H1 (cell line): ENCODE measurements around the gene TRMT61B. TPM values are rescaled to one million over a fixed set of nuclear protein-coding genes. Genes with fewer than 3 reads are reported as not detected.

Experiments
- BACH1 ChIP-seq: IDR thresholded peaks from 2 replicates; pipeline ENCODE4 v1.6.1; 2012; ENCODE audit warnings: low read length, improper control_type of control experiment
- BCL11A ChIP-seq, 2 experiments: IDR thresholded peaks; one replicate each; pipeline ENCODE4 v1.6.1; 2011; ENCODE audit warnings: low read depth in 2 of 2, low read length in 2 of 2, mild to moderate bottlenecking in 2 of 2
- CBX5 ChIP-seq: fragments of 300-800, 300-1000 bp; sonication (generic); IDR thresholded peaks from 2 replicates; pipeline ENCODE4 v1.7.1; 2016; ENCODE audit warnings: antibody characterized with exemption, low read length, low read depth
- CHD2 ChIP-seq: IDR thresholded peaks from 2 replicates; pipeline ENCODE4 v1.6.1; 2012; ENCODE audit warnings: low read length, improper control_type of control experiment
- CREB1 ChIP-seq: IDR thresholded peaks from 2 replicates; pipeline ENCODE4 v1.6.1; 2012; ENCODE audit warnings: inconsistent platforms
- CTBP2 ChIP-seq: IDR thresholded peaks from 2 replicates; pipeline ENCODE4 v1.7.0; 2011; ENCODE audit warnings: borderline replicate concordance, mild to moderate bottlenecking, moderate library complexity, mixed read lengths, low read length; ENCODE audit not compliant: insufficient read depth, insufficient read length
- EGR1 ChIP-seq: IDR thresholded peaks from 2 replicates; pipeline ENCODE4 v1.6.1; 2011; ENCODE audit warnings: low read depth, low read length, borderline replicate concordance
- GTF2F1 ChIP-seq: IDR thresholded peaks from 2 replicates; pipeline ENCODE4 v1.6.1; 2012; ENCODE audit warnings: low read depth, low read length, improper control_type of control experiment, borderline replicate concordance
- HDAC6 ChIP-seq: IDR thresholded peaks from one replicate; pipeline ENCODE4 v1.7.1; 2012; ENCODE audit warnings: low read depth, mild to moderate bottlenecking, inconsistent platforms, low read length, moderate library complexity
- JUND ChIP-seq: IDR thresholded peaks from 2 replicates; pipeline ENCODE4 v1.6.1; 2011; ENCODE audit warnings: mild to moderate bottlenecking, improper control_type of control experiment, low read length
- KDM5A ChIP-seq: fragments of 200-600 bp; IDR thresholded peaks from 2 replicates; pipeline ENCODE4 v1.7.1; 2012; ENCODE audit warnings: mild to moderate bottlenecking, low read length, inconsistent platforms, mixed read lengths
- MAX ChIP-seq: IDR thresholded peaks from 2 replicates; pipeline ENCODE4 v1.6.1; 2012; ENCODE audit warnings: inconsistent platforms
- NANOG ChIP-seq: IDR thresholded peaks from 2 replicates; pipeline ENCODE4 v1.6.1; 2011; ENCODE audit warnings: low read length, low read depth, mild to moderate bottlenecking, inconsistent platforms; ENCODE audit not compliant: insufficient read depth, poor library complexity, severe bottlenecking
- NRF1 ChIP-seq: IDR thresholded peaks from 2 replicates; pipeline ENCODE4 v1.6.1; 2011; ENCODE audit warnings: mild to moderate bottlenecking, low read depth, low read length, improper control_type of control experiment
- RBBP5 ChIP-seq: IDR thresholded peaks from 2 replicates; pipeline ENCODE4 v1.7.1; 2012; ENCODE audit warnings: low read depth, mild to moderate bottlenecking, inconsistent platforms, low read length, moderate library complexity, borderline replicate concordance
- RFX5 ChIP-seq: IDR thresholded peaks from 2 replicates; pipeline ENCODE4 v1.6.1; 2011; ENCODE audit warnings: low read depth, low read length, improper control_type of control experiment, borderline replicate concordance
- RNF2 ChIP-seq: fragments of 200-900, 300-1000 bp; sonication (generic); IDR thresholded peaks from 2 replicates; pipeline ENCODE4 v1.7.1; 2016; ENCODE audit warnings: borderline replicate concordance, low read depth, mild to moderate bottlenecking, antibody characterized with exemption, low read length; ENCODE audit not compliant: poor library complexity, severe bottlenecking; ENCODE audit errors: missing control alignments
- SIRT6 ChIP-seq: IDR thresholded peaks from one replicate; pipeline ENCODE4 v1.7.1; 2012; ENCODE audit warnings: low read length, inconsistent platforms
- SIX5 ChIP-seq: IDR thresholded peaks from 2 replicates; pipeline ENCODE4 v1.6.1; 2011; ENCODE audit warnings: mild to moderate bottlenecking, low read depth, low read length
- SP4 ChIP-seq: IDR thresholded peaks from 2 replicates; pipeline ENCODE4 v1.6.1; 2012; ENCODE audit warnings: low read length, inconsistent platforms
- SUZ12 ChIP-seq: fragments of 200-600 bp; sonication (generic); IDR thresholded peaks from 2 replicates; pipeline ENCODE4 v1.6.1; 2012; ENCODE audit warnings: mild to moderate bottlenecking, inconsistent platforms, low read length, moderate library complexity, mixed read lengths
- TCF12 ChIP-seq: IDR thresholded peaks from 2 replicates; pipeline ENCODE4 v1.6.1; 2011; ENCODE audit warnings: low read depth, mild to moderate bottlenecking, low read length
- USF2 ChIP-seq: IDR thresholded peaks from 2 replicates; pipeline ENCODE4 v1.6.1; 2011; ENCODE audit warnings: low read length, improper control_type of control experiment
- polyA plus RNA-seq, 7 experiments: library from polyadenylated mRNA; depleted of rRNA in 3 of 7; stranded (reverse) in 5 of 7; unstranded in 2 of 7; fragments of >200 nt in 5 of 7; fragments of 200-250 nt in 2 of 7; gene quantifications; 1 replicate in 5 of 7; 2 replicates in 1 of 7; 4 replicates in 1 of 7; pipeline versions ENCODE4 v1.2.1 to v1.2.3, GENCODE V29; 2011 to 2013; ENCODE audit warnings: missing spikeins in 2 of 7, mixed read lengths in 2 of 7
- total RNA-seq: library from RNA; stranded (reverse); fragmentation: NEBNext Ultra II Directional; extraction: Animal tissue kit (Norgen Biotek cat#: 25700); gene quantifications from 2 replicates; pipeline ENCODE4 v1.2.1, GENCODE V29; 2021

The TRMT61B gene
- total and polyA plus RNA-seq, 2 of the 8 experiments (the other 6 are each of a cell fraction or from before 2014, with no cell fraction given): 10.4 to 27.8 TPM

GRCh38 chr2:28810384-28811285 lies 59.5 kb downstream of the TRMT61B start, which contains the start of gene SPDYA (continued):
- peak; percentile 71; the same call in 1 of the 2 replicates for TF ChIP-seq RBBP5
- no peak for TF ChIP-seq SUZ12
- TF ChIP-seq CHD2: 0 out of 2 replicates have a peak, but pooled peaks have one; percentile 24
- no peak for TF ChIP-seq SIX5
- no peak for TF ChIP-seq SP4
- TF ChIP-seq EGR1: no peak
- TF ChIP-seq BACH1: no peak
- TF ChIP-seq NRF1: no peak
- TF ChIP-seq KDM5A: no peak
- no peak for TF ChIP-seq NANOG
- no peak for TF ChIP-seq CBX5
- no peak for TF ChIP-seq BCL11A (IDR thresholded peaks at IDR 0.05; ENCODE audit: low read depth in 2 of 2, low read length in 2 of 2)
- TF ChIP-seq CREB1: 0 out of 2 replicates have a peak, but pooled peaks have one; percentile 33
- TF ChIP-seq TCF12: no peak
- TF ChIP-seq RFX5: no peak
- no peak for TF ChIP-seq SIRT6
- TF ChIP-seq HDAC6: no peak
- peak; percentile 44 for TF ChIP-seq USF2
- TF ChIP-seq RNF2: peak; percentile 59
- TF ChIP-seq MAX: peak; percentile 97
- no peak for TF ChIP-seq GTF2F1
- TF ChIP-seq CTBP2: no peak
- TF ChIP-seq JUND: no peak
